HG02970 (cell line): ENCODE data around the gene P3H3.

Experiments
- ATAC-seq: cut with Tn5 transposase; IDR thresholded peaks from one replicate; pipeline ENCODE4 v1.9.1; 2021; ENCODE audit warnings: mild to moderate bottlenecking, moderate library complexity, moderate number of reproducible peaks; ENCODE audit not compliant: unreplicated experiment, low FRiP score

Gene P3H3, protein sequence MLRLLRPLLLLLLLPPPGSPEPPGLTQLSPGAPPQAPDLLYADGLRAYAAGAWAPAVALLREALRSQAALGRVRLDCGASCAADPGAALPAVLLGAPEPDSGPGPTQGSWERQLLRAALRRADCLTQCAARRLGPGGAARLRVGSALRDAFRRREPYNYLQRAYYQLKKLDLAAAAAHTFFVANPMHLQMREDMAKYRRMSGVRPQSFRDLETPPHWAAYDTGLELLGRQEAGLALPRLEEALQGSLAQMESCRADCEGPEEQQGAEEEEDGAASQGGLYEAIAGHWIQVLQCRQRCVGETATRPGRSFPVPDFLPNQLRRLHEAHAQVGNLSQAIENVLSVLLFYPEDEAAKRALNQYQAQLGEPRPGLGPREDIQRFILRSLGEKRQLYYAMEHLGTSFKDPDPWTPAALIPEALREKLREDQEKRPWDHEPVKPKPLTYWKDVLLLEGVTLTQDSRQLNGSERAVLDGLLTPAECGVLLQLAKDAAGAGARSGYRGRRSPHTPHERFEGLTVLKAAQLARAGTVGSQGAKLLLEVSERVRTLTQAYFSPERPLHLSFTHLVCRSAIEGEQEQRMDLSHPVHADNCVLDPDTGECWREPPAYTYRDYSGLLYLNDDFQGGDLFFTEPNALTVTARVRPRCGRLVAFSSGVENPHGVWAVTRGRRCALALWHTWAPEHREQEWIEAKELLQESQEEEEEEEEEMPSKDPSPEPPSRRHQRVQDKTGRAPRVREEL

DNA sequence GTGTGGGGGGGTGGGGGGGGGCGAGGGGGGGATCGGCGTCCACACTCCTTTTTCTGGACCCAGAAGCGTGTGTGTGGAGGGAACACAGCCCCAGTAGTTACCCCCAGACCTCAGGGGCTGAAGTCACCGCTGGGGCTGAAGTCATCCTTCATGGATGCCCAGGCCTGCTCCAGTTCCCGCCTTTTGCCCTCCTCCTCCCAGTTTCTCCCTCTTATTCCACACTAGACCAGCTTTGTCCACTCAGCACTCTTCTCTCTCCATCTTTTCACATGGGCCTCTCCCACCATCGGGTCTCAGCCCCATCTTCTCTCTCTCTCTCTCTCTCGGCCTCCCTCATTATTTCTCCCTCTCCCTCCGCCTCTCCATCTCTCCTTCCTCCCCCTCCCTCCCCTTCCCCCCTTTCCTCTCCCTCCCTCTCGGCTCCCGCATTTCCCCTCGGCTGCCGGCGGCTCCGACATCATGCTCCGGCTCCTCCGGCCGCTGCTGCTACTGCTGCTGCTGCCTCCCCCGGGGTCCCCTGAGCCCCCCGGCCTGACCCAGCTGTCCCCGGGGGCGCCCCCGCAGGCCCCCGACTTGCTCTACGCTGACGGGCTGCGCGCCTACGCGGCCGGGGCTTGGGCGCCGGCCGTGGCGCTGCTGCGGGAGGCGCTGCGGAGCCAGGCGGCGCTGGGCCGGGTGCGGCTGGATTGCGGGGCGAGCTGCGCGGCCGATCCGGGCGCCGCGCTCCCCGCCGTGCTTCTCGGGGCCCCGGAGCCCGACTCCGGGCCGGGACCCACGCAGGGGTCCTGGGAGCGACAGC is at the start of gene P3H3:
TSS of gene P3H3 (plus strand) at position 426 of the 799 bp plus-strand sequence. CDS start at position 460, 34 bp downstream.
- no peak for ATAC-seq

DNA sequence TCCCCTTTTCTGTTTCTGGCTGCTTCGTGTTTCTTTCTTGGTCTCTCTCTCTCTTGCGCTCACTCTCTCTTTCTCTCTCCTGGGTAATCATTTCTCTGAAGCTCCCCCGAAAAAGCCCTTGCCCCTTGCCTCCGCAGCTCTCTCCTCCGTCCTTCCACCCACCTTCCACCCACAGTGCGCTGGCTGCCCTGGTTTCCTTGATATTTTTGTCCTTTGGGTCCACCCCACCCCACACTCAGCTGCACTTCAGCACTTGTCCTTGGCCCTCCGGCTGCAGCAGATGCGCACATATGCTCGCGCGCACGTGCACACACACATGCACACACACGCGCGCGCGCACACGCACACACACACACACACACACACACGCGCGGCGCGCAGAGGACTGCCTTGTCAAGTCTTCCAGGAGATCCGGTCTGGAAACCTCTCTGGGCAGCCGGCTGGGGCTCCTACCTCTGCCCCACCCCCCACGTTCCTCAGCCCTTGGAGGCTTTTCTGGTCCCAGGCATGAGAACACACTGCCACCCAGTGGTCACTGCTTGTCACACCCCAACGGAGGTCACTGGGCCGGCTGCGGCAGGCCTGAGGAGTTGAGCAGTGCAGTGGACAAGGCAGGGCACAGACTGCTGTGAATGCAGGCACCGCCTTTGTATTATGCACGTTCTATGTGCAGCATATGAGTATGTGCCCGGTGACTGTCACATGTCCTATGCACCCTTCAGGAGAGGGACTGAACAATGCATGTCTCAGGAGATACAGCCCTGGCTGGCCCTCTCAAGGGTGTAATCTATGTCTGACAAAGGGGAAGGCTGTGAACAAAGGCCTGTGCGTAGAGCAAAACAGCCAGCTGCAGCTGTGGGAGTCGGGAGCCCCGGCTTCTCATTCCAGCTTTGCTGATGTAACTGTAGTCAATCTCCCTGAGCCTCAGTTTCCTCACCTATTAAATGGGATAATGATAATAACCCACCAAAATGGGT is 49.3 kb upstream of the P3H3 start:
- peak; percentile 66 for ATAC-seq

DNA sequence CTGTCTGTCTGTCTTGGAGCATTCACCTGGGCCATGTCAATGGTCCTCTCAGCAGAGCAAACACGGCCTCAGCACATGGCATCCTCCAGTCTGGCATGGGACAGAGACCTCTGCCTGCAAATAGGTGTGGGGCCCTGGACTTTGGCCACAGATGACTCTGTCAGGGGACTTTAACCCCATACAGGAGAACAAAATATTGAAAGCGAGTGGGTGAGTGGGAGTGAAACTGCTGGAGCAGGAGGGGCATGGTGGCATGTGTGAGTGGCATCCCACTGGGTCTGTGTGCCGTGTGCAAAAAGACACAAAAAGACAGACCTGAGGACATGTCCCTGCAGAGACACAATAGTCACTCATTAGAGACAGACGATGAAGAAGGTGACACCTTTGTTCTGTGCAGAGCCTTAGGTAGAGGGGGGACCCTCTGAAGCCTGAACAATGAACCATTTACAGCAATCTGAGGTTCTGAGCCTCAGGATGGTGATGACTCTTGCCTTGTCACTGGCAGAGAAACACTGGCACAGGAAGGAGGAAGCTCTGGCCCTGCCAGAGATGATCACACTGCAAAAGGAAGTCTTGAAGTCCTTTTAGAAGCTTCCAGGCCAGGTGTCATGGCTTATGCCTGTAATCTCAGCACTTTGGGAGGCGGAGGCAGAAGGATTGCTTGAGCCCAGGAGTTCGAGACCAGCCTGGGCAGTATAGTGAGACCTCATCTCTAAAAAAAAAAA is 48.3 kb upstream of the P3H3 start:
- no peak for ATAC-seq

DNA sequence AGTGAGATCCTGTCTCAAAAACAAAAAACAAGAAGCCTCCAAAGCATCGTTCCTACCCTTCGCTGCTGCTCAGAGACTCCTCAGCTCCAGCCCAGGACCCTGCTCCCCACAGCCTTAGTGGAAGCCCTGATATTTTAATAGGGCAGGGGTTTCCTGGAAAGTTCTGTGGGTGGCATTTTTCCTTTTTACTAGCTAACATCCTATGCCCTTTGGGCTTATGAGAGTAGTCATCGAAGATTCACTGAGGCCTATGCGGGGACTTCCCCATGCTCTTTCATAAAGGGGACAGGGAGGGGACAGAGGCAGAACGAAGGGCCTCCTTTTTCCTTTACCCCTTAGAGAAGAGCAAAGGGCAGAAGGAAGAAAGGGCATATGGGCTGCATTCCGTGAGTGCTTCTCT is 47.6 kb upstream of the P3H3 start:
- no peak for ATAC-seq

DNA sequence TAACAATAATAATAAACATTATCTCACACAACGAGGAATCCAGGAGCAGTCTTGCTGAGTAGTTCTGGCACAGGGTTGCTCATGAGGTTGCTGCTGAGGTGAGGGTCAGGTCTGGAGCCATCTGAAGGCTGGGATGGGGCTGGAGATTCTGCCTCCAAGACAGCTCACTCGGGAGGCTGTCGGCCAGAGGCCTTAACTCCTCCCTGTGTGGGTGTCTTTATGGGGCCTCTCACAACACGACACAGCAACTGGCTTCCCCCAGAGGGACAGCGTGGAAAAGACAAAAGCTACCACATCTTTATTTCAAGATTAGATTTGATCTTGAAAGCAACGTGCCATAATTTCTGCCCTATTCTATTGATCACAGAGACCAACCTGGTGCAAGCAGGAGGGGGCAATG is 46.1 kb upstream of the P3H3 start:
- ATAC-seq = no peak

DNA sequence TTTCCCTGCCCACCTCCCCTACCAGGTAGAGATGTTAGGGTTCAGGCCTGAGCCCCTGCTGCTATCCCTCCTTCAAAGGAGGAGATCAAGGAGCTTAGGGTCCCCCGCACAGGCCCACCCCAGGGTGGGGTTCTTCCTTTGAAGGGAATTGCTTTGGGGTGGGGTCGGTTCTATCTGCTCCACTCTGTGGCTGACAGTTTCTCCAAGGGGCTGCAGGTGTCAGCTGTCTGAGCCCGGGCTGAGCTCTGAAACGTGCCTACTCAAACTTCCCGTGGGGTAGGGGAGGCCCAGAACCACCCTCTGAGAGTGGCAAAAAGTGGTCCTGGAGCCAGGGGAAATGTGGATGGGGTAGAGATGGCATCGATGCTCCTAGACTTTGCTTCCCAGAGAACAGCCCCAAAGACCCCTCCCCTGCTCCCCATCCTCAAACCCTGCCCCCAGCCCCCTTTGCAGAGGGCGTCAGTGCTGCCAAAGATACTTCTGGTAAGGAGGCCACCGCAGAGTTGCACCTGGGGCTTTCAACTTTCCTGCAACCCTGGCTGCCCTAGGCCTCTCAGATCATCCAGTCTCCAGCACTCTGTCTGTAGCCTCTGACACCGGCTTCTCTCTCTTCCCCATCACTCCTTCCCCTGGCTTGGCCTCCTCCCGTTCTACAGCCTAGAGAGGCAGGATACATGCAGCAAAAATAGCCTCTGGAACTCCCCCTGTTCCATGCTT is 45.2 kb upstream of the P3H3 start:
- no peak for ATAC-seq

DNA sequence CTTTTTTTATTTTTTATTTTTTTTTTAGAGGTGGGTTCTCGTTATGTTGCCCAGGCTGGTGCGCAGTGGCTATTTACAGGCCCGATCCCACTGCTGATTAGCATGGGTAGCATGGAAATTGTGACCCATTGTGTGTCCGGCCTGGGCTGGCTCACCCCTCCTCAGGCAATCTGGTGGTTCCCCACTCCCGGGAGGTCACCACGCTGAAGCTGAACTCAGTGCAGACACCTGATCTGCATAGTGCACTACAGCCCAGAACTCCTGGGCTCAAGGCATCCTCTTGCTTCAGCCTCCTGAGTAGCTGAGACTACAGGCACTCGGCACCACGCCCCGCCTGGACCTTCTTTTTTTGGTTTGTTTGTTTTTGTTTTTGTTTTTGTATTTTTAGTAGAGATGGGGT is 44.4 kb upstream of the P3H3 start:
- no peak for ATAC-seq

DNA sequence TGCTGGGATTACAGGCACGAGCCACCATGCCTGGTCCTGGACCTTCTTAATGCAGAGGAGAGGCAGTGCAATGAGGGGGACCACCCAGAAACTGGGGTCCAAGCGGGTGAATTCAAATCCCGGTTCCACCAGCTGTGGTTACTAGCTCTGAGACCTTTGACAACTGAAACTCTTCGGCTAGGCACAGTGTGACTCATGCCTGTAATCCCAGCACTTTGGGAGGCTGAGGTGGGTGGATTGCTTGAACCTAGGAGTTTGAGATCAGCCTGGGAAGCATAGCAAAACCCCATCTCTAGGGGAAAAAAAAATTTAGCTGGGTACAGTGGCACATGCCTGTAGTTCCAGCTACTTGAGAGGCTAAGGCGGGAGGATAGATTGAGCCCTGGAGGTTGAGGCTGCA is 43.9 kb upstream of the P3H3 start:
- no peak for ATAC-seq

DNA sequence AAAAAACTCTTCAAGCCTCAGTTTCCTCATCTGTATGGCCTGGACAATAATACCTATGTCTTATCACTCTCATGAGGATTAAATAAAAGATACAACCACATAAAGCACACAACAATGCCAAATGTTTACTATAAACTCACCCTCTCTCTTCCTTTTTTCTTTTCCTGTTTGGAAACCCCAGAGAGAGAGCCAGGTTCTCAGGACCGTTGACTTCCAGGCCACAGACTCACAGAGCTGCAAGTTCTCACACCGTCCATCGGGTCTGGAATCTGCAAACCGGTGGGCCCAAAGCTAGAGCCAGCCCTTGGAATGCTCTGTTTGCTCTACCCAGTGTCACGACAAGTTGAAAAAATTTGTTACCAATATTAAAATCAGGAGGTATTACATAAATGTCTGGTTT is 43.4 kb upstream of the P3H3 start:
- ATAC-seq = no peak

DNA sequence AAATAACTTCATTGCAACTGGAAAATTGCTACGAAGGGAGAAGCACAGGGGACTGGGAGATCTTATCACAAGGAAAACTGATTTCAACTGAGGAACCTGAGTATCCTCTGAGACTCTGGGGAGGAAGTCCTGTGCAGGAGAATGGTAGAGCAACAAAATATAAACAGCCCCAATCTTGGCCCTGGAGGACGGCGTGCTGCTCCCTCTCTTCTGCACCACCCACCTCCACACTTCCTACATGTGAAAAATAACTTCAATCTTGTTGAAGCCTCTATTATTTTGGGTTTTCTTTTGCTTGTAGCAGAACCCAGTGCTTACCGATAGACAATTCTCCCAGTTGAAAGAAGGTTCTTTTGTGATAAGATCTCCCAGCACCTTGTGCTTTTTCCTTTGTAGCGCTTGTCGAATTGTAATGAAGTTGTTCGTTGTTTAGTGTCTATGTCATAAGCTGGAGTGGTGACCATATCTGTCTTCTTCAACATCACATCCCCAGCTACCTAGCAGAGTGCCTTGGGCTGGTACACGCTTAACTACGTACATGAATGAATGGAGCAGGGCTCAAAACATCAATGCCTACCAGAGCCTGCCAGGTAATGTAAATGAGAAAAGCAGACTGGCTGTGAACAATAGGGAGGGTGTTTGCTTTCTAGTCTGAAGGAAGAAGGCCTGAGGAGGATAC is 41.7 kb upstream of the P3H3 start:
- ATAC-seq = no peak

DNA sequence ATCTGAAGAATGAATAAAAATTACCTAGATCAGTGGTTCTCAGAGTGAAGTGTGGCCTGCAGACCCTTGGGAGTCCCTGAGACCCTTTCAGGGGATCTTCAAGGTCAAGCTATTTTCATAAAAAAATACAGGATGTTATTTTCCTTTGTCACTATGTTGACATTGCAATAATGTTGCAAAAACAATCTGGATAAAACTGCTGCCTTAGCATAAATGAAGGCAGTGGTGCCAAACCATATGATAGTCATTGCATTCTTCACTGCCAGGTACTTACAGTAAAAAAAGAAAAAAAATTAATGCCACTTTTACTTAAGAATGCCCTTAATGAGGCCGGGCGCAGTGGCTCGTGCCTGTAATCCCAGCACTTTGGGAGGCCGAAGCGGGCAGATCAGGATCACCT is 40.9 kb upstream of the P3H3 start:
- no peak for ATAC-seq

DNA sequence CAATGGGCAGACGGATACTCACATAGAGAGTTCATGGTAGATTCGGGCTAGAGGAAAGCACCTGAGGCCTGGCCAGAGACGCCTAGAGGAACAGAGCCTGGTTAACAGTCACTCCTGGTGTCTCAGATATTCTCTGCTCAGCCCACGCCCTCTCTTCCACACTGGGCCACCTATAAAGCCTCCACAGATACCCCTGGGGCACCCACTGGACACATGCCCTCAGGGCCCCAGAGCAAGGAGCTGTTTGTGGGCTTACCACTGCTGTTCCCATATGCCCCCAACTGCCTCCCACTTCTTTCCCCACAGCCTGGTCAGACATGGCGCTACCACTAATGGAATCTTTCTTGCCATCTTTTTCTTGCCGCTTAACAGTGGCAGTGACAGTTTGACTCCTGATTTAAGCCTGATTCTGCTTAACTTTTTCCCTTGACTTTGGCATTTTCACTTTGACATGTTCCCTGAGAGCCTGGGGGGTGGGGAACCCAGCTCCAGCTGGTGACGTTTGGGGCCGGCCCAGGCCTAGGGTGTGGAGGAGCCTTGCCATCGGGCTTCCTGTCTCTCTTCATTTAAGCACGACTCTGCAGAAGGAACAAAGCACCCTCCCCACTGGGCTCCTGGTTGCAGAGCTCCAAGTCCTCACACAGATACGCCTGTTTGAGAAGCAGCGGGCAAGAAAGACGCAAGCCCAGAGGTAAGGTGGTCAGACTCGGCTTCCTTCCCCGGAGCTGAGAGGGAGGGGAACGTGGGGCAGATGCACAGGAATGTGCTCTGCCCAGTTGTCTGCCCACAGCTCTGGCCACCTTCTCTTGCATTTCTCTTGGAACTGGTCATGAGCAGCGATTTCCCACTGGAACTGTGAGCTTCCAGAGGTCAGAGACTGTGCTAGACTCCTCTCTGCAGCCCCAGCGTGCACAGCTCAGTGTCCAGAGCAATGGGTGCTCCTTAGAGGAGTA is 39.0 kb upstream of the P3H3 start, which contains the start of gene CD4:
TSS of gene CD4 (plus strand) at position 557 of the 953 bp plus-strand sequence. CDS start 10,611 bp downstream, outside the sequence.
- no peak for ATAC-seq

DNA sequence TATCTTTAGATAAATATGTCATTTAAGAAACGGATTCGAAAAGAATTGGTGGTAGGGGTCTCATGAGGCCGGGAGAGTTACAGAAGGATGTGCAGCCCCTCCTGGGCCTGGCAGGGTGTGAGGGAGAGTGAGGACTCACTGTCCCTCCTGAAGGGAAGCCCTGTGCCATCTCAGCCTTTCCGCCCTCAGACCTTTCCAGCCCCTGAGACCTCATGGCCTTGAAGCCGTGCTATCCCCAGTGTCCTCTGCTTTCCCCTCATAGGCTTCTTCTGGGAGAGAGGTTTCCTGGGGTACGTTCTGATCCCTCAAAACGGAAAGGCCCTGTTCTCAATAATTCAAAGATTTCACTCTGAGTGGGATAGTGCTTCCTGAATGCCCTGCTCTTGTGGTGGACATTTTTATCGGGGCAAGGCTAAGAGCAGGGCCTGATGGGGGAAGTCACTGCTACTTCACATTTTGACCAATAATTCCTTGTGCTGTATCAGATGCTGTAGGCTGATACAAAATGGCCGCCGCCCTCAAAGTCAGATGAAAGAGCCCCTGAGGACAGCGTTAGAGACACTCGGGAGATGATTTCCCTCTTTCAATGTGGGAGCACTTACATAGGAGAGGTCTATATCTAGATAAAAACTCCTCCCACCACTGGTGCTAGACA is 37.6 kb upstream of the P3H3 start:
- no peak for ATAC-seq

DNA sequence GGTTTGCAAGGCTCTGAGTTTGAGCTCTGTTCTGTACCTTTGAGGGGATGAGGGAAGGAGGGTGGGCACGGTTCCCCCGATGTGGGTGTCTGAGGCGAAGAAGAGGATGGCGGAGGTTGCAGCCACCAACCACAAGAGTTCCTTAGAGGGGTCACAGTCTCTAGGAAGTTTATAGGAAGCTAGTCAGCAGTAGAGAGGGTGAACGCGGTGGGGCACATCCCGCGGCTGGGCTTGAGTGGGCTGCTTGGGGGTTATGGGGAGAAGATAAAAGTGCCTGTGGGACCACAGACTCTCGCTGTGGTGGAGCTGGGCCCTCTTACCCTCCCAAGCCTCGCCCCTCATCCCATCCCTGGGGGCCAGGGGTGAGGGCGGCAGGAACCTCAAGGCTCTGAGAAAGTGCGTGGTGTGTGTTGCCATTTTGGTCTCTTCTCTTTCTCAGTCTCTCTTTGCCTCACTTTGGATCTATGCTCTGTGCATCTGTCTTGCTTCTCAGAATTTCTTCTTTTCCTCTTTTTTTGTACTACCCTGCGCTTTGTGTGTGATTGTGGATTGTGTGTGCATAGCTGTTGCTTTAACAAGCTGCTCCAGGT is 36.2 kb upstream of the P3H3 start:
- ATAC-seq = no peak

DNA sequence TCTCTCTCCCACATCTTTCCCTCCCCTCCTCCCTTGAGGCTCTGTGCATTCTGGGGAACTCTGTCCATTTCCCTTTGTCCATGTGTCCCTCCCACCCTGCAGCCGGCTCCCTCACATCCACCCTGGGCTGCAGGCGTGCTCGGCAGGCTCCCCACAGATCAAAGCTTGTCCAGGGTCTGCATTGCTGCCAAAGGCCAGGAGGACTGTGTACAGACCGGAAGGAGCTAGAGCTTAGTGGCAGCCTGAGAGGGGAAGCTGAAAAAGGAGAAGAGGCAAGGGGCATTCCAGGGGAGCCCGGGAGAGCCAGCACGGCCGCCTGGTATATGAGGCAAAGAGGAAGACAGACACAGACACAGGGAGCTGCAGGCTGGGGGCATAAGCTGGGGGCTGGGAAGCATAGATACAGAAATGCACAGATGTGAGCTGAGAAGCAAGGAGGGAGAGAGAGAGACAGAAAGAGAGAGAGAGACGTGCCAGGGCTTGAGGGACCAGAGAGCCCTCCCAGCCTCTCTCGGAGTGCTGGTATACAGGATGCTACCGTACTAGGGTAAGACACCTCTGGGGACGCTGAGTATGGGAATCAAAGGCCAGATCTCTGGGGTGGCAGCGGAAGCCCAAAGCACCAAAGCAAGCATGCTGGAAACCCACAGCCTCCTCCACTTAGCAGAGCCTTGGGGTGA is 35.5 kb upstream of the P3H3 start:
- ATAC-seq = no peak
